Neural cell (in vitro differentiated cells): Measurements from ENCODE around the gene SFRP5. TPM values are rescaled to one million over a fixed set of nuclear protein-coding genes. Genes with fewer than 3 reads are reported as not detected.

Source experiments
- H2AFZ ChIP-seq: fragments of 200-600, 300-800 bp; sonication (generic), shearing (Covaris generic); 2 replicates; pipeline ENCODE4 v1.6.0; 2014; ENCODE audit warnings: low read depth, mild to moderate bottlenecking, antibody characterized with exemption, low read length, moderate library complexity
- H3F3A ChIP-seq: fragments of 200-600 bp; shearing (Covaris generic); 2 replicates; pipeline ENCODE4 v1.6.1; 2016; ENCODE audit warnings: mild to moderate bottlenecking, moderate library complexity, mixed read lengths, antibody characterized with exemption, low read length; ENCODE audit not compliant: insufficient read depth, poor library complexity, severe bottlenecking
- H3K27ac ChIP-seq: fragments of 200-600, 300-800 bp; sonication (generic), shearing (Covaris generic); 2 replicates; pipeline ENCODE4 v1.5.1; 2014; ENCODE audit warnings: mild to moderate bottlenecking, low read length, moderate library complexity
- H3K27me3 ChIP-seq: fragments of 300-800, 200-600 bp; sonication (generic), shearing (Covaris generic); 2 replicates; pipeline ENCODE4 v1.6.0; 2014; ENCODE audit warnings: mild to moderate bottlenecking, low read depth, low read length, moderate library complexity; ENCODE audit not compliant: insufficient read depth
- H3K36me3 ChIP-seq: fragments of 300-800, 200-600 bp; sonication (generic), shearing (Covaris generic); 2 replicates; pipeline ENCODE4 v1.5.1; 2014; ENCODE audit warnings: mild to moderate bottlenecking, antibody characterized with exemption, low read length, moderate library complexity; ENCODE audit not compliant: insufficient read depth
- H3K4me2 ChIP-seq: fragments of 300-800, 200-600 bp; sonication (generic), shearing (Covaris generic); 2 replicates; pipeline ENCODE4 v1.6.0; 2014; ENCODE audit warnings: mild to moderate bottlenecking, low read length
- H3K4me3 ChIP-seq: fragments of 300-800, 200-600 bp; sonication (generic), shearing (Covaris generic); 2 replicates; pipeline ENCODE4 v1.5.1; 2014; ENCODE audit warnings: mild to moderate bottlenecking, low read length, moderate library complexity
- H3K79me2 ChIP-seq: fragments of 200-600 bp; shearing (Covaris generic); replicated peaks from 2 replicates; pipeline ENCODE4 v1.6.0; 2014; ENCODE audit warnings: mild to moderate bottlenecking, low read length, moderate library complexity; ENCODE audit not compliant: insufficient read depth
- H3K9ac ChIP-seq: fragments of 300-800, 200-600 bp; sonication (generic), shearing (Covaris generic); 2 replicates; pipeline ENCODE4 v1.6.1; 2016; ENCODE audit warnings: mild to moderate bottlenecking, low read length, mixed read lengths
- H3K9me2 ChIP-seq: fragments of 200-600 bp; shearing (Covaris generic); 2 replicates; pipeline ENCODE4 v1.6.1; 2016; ENCODE audit warnings: mild to moderate bottlenecking, low read length, mixed read lengths; ENCODE audit not compliant: insufficient read depth
- H3K9me3 ChIP-seq: fragments of 200-600, 300-800 bp; sonication (generic), shearing (Covaris generic); 2 replicates; pipeline ENCODE4 v1.6.1; 2016; ENCODE audit warnings: mild to moderate bottlenecking, mixed run types, low read length, moderate library complexity, mixed read lengths
- H4K20me1 ChIP-seq: fragments of 200-600 bp; shearing (Covaris generic); 2 replicates; pipeline ENCODE4 v1.6.1; 2016; ENCODE audit warnings: mild to moderate bottlenecking, mixed run types; ENCODE audit not compliant: insufficient read depth
- CTCF ChIP-seq: fragments of 450-650 bp; IDR thresholded peaks from 2 replicates; pipeline ENCODE4 v1.5.1; 2014; ENCODE audit warnings: antibody characterized with exemption, mild to moderate bottlenecking, moderate library complexity; ENCODE audit not compliant: poor library complexity, severe bottlenecking
- EP300 ChIP-seq: fragments of 450-650 bp; conservative IDR thresholded peaks from 2 replicates; pipeline ENCODE4 v1.6.1; 2014; ENCODE audit warnings: antibody characterized with exemption, mild to moderate bottlenecking, moderate library complexity; ENCODE audit not compliant: poor library complexity, severe bottlenecking
- EZH2 ChIP-seq: fragments of 200-600, 300-800 bp; shearing (Covaris generic), sonication (generic); IDR thresholded peaks from 2 replicates; pipeline ENCODE4 v1.6.1; 2014; ENCODE audit warnings: antibody characterized with exemption, low read length, borderline replicate concordance, mild to moderate bottlenecking; ENCODE audit not compliant: insufficient read depth, poor library complexity, severe bottlenecking
- MXI1 ChIP-seq: fragments of 450-650 bp; conservative IDR thresholded peaks from 2 replicates; pipeline ENCODE4 v1.6.1; 2014; ENCODE audit warnings: antibody characterized with exemption, mild to moderate bottlenecking; ENCODE audit not compliant: poor library complexity, severe bottlenecking
- POLR2AphosphoS5 ChIP-seq: IDR thresholded peaks from 2 replicates; pipeline ENCODE4 v1.6.1; 2012
- RAD21 ChIP-seq: fragments of 450-650 bp; conservative IDR thresholded peaks from 2 replicates; pipeline ENCODE4 v1.6.1; 2014; ENCODE audit warnings: antibody characterized with exemption, mild to moderate bottlenecking, moderate library complexity
- REST ChIP-seq: IDR thresholded peaks from 2 replicates; pipeline ENCODE4 v1.6.1; 2012; ENCODE audit warnings: borderline replicate concordance
- SMC3 ChIP-seq: fragments of 450-650 bp; conservative IDR thresholded peaks from 2 replicates; pipeline ENCODE4 v1.6.1; 2014; ENCODE audit warnings: antibody characterized with exemption, mild to moderate bottlenecking, moderate library complexity; ENCODE audit not compliant: poor library complexity
- TAF1 ChIP-seq: IDR thresholded peaks from 2 replicates; pipeline ENCODE4 v1.6.1; 2012; ENCODE audit warnings: low read depth
- polyA plus RNA-seq: library from polyadenylated mRNA; depleted of rRNA; stranded (reverse); fragments of >200 nt; gene quantifications from 2 replicates; pipeline ENCODE4 v1.2.3, GENCODE V29; 2014

SFRP5 gene
- polyA plus RNA-seq, 1 donor from 2014 or later = 1.2 TPM

GRCh38 chr10:97805096-97805884 lies 33.5 kb upstream of the SFRP5 start:
- Histone ChIP-seq H3K27ac (no peak overlapping the region), H2AFZ (no peak overlapping the region), H3K9ac (no peak overlapping the region), H3K9me3 (no peaks in the 10 kb centered on the region), H4K20me1 (no peaks in the 10 kb centered on the region), H3K9me2 (no peaks in the 10 kb centered on the region), H3F3A (no peaks in the 10 kb centered on the region), H3K36me3 (no peaks in the 10 kb centered on the region), H3K27me3 (no peaks in the 10 kb centered on the region), H3K79me2 (no peaks in the 10 kb centered on the region), H3K4me2 (no peak overlapping the region), H3K4me3 (no peak overlapping the region)
- no peak for TF ChIP-seq SMC3
- TF ChIP-seq EP300 = no peak
- no peak for TF ChIP-seq POLR2AphosphoS5
- no peak for TF ChIP-seq REST
- no peak for TF ChIP-seq EZH2
- no peak for TF ChIP-seq TAF1
- TF ChIP-seq MXI1 = no peak

DNA sequence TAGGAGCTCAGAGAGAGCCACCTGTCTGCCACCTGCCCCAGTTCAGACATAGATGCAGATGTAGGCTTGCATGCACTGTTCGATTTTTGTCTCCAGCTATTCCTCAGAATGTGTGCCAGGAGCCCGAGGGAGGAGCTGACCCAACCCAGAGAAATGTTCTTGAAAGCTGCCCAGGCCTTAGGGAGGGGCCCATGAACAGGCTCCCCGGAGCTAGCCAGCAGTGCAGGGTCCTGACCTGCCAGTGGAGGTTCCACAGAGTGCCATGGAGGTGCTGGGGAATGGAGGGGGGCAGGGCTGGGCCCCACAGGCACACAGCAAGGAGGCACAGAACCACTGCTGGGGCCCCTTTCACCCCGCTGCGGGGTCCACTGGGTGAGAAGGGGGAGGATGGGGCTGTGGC lies 29.6 kb upstream of the SFRP5 start:
- Histone ChIP-seq H3K9me2 (no peaks in the 10 kb centered on the region), H3K36me3 (no peaks in the 10 kb centered on the region), H2AFZ (no peak overlapping the region), H3K79me2 (no peaks in the 10 kb centered on the region), H3F3A (no peaks in the 10 kb centered on the region), H3K9ac (no peak overlapping the region), H4K20me1 (no peaks in the 10 kb centered on the region), H3K9me3 (peaks cover 7% of the 10 kb centered on the region), H3K4me3 (no peak overlapping the region), H3K27me3 (no peaks in the 10 kb centered on the region), H3K27ac (no peak overlapping the region), H3K4me2 (no peak overlapping the region)
- TF ChIP-seq MXI1 (no peak), POLR2AphosphoS5 (no peak), SMC3 (no peak), REST (no peak), CTCF (no peak), TAF1 (no peak), EP300 (no peak), EZH2 (no peak), RAD21 (no peak)
